Neural cell (in vitro differentiated cells): ENCODE results near the gene WNT16.

Source experiments
- CTCF ChIP-seq: fragments of 450-650 bp; IDR thresholded peaks from 2 replicates; pipeline ENCODE4 v1.5.1; 2014; ENCODE audit warnings: antibody characterized with exemption, mild to moderate bottlenecking, moderate library complexity; ENCODE audit not compliant: poor library complexity, severe bottlenecking
- EZH2 ChIP-seq: fragments of 200-600, 300-800 bp; shearing (Covaris generic), sonication (generic); IDR thresholded peaks from 2 replicates; pipeline ENCODE4 v1.6.1; 2014; ENCODE audit warnings: antibody characterized with exemption, low read length, borderline replicate concordance, mild to moderate bottlenecking; ENCODE audit not compliant: insufficient read depth, poor library complexity, severe bottlenecking
- MXI1 ChIP-seq: fragments of 450-650 bp; conservative IDR thresholded peaks from 2 replicates; pipeline ENCODE4 v1.6.1; 2014; ENCODE audit warnings: antibody characterized with exemption, mild to moderate bottlenecking; ENCODE audit not compliant: poor library complexity, severe bottlenecking
- POLR2AphosphoS5 ChIP-seq: IDR thresholded peaks from 2 replicates; pipeline ENCODE4 v1.6.1; 2012
- RAD21 ChIP-seq: fragments of 450-650 bp; conservative IDR thresholded peaks from 2 replicates; pipeline ENCODE4 v1.6.1; 2014; ENCODE audit warnings: antibody characterized with exemption, mild to moderate bottlenecking, moderate library complexity
- SMC3 ChIP-seq: fragments of 450-650 bp; conservative IDR thresholded peaks from 2 replicates; pipeline ENCODE4 v1.6.1; 2014; ENCODE audit warnings: antibody characterized with exemption, mild to moderate bottlenecking, moderate library complexity; ENCODE audit not compliant: poor library complexity

DNA sequence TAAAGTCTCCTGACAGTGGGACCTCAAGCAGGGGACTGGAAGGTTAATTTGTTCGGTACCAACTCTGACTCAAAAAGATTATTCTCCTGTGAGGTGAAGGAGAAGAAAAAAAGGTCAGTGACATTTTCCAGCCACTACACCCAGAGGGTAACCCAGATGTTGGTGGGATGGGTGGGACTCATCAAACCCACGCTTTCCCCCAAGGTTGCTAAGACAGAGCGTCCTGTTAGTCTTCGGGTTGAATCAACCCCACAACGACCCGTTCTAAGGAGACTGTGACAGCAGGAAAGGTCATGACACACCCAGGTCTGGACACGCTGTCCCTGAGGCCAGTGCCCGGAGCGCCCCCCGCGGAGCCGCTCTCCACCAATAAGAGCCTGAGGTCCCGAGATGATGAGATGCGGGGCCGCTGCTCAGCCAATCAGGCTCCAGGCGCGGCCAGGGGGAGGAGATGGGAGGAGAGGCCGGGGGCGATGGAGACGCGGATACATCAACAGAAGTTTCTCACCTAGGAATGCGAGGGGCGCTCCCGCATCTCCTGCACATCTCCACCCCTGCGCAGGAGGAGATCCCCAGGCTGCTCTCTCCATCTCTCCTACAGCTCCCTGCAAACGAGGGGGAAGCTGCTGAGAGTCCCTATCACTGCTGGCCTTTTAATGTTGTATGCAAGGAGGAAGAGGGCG lies at the start of gene WNT16:
- TF ChIP-seq POLR2AphosphoS5 (no peak), CTCF (no peak), SMC3 (no peak), RAD21 (no peak), EZH2 (no peak), MXI1 (no peak)
